Measurements from ENCODE around the gene NETO2. TPM values are rescaled to one million over a fixed set of nuclear protein-coding genes. Genes with fewer than 3 reads are reported as not detected.
"Not testable (repeated sequence)": the region's sequence is repeated elsewhere in the genome, so short reads cannot be mapped to it uniquely, and the experiment has no call there.

The NETO2 gene
- total and polyA plus RNA-seq, 4 donors = 1.2 to 3.4 (median 2.1) TPM

DNA sequence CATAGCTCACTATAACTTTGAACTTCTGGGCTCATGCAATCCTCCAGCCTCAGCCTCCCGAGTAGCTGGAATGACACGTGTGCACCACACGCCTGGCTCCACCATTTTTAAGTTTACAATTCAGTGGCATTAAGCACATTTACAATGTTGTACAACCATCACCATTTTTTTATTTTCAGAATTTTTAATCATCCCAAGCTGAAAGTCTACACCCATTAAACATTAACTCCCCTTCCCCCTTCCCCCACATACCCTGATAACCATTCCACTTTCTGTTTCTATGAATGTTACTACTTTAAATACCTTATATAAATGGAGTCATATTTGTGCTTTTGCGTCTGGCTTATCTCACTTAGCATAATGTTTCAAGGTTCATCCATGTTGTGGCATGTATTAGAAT, 18.0 kb downstream of the NETO2 start:
- ATAC-seq (ENCODE audit: low FRiP score) (no peak), DNase-seq (no peak)
- intact Hi-C loops (cut with DNase I) = no loop called here
- Histone ChIP-seq H3K4me1 (ENCODE audit: control insufficient read depth in 1 of 2, insufficient read depth in 2 of 2, low read length in 2 of 2) (no peaks in the 10 kb centered on the region), H3K9me3 (ENCODE audit: control insufficient read depth, low read length) (peaks cover 1% of the 10 kb centered on the region), H3K36me3 (ENCODE audit: control insufficient read depth in 1 of 2, insufficient read depth in 2 of 2, low read length in 1 of 2) (no peaks in the 10 kb centered on the region), H3K4me3 (ENCODE audit: low read length in 2 of 2) (no peak overlapping the region), H3K27me3 (ENCODE audit: control insufficient read depth in 1 of 2, insufficient read depth in 2 of 2, low read length in 1 of 2) (no peaks in the 10 kb centered on the region), H3K27ac (ENCODE audit: low read depth in 1 of 2, low read length in 2 of 2) (no peak overlapping the region)
- WGBS, 2 donors = 79 to 84% methylated on average over 4 of the region's 4 CpGs

DNA sequence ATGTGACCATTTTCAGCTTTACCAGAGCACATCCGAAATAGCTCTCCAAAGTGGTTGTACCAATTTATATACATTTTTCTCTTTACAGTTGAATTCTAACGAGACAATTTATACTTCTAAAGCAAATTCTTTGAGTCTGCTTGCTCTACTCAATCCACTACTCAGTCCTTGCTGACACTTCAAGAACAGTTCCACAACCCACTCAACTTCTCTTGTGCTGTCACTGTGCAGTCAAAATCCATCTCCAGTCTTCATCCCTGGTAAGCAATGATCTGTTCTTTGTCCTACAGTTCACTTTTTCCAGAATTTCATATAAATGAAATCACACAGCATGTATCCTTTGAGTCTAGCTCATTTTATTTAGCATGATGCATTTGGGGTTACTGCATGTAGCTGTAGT, 30.6 kb downstream of the NETO2 start:
- Histone ChIP-seq H3K9me3 (ENCODE audit: control insufficient read depth, low read length) (no peaks in the 10 kb centered on the region), H3K27me3 (ENCODE audit: control insufficient read depth in 1 of 2, insufficient read depth in 2 of 2, low read length in 1 of 2) (no peaks in the 10 kb centered on the region), H3K36me3 (ENCODE audit: control insufficient read depth in 1 of 2, insufficient read depth in 2 of 2, low read length in 1 of 2) (no peaks in the 10 kb centered on the region), H3K4me1 (ENCODE audit: control insufficient read depth in 1 of 2, insufficient read depth in 2 of 2, low read length in 2 of 2) (no peaks in the 10 kb centered on the region), H3K4me3 (ENCODE audit: low read length in 2 of 2) (no peak overlapping the region), H3K27ac (ENCODE audit: low read depth in 1 of 2, low read length in 2 of 2) (no peak overlapping the region)
- intact Hi-C loops (cut with DNase I) = no loop called here
- no peak for DNase-seq
- 82 to 84% methylated on average over 2 of the region's 2 CpGs for WGBS, 2 donors
- no peak for ATAC-seq (ENCODE audit: low FRiP score)

DNA sequence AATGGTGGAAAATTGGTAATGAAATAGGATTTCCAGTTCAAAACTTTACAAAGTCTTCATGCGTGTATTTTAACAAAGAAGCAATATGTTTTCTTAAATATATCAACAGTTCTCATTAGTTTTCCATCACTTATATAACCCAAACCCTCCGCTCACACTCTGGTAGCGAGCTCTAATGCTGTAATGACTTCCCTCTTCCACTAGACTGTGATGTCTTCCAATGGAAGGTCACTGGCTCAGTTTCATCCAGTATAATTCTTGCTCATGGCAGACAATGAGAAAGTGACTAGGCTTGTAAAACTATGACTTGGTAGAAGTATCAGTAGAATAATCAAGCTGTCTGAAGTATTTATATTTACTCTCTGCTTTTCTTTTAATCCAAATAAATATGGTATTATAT, 32.8 kb downstream of the NETO2 start:
- 89 to 90% methylated on average over 3 of the region's 3 CpGs for WGBS, 2 donors
- Histone ChIP-seq H3K4me3 (ENCODE audit: low read length in 2 of 2) (no peak overlapping the region), H3K27ac (ENCODE audit: low read depth in 1 of 2, low read length in 2 of 2) (no peak overlapping the region), H3K36me3 (ENCODE audit: control insufficient read depth in 1 of 2, insufficient read depth in 2 of 2, low read length in 1 of 2) (no peaks in the 10 kb centered on the region), H3K27me3 (ENCODE audit: control insufficient read depth in 1 of 2, insufficient read depth in 2 of 2, low read length in 1 of 2) (no peaks in the 10 kb centered on the region), H3K9me3 (ENCODE audit: control insufficient read depth, low read length) (no peaks in the 10 kb centered on the region), H3K4me1 (ENCODE audit: control insufficient read depth in 1 of 2, insufficient read depth in 2 of 2, low read length in 2 of 2) (no peaks in the 10 kb centered on the region)
- DNase-seq = no peak
- ATAC-seq (ENCODE audit: low FRiP score) = no peak
- intact Hi-C loops (cut with DNase I) = no loop called here

DNA sequence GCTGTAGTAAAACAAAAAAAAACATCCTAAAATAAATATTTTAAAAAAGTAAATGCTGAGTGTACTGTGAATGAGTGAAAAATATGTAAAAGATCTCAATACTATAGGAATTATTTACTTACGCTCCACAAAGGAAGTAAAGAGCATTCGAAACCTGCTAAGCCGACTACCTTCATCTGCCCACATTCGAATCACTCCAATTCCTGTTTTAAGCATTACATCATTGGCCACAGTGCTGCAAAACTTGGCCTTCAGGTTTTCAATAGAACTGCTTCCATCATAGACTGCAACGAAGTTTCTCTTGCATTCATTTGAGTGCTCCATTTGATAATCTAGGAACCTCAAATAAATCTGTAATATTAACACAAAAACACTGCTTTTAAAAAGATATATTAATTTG, 34.4 kb downstream of the NETO2 start:
- H3K9me3 ChIP-seq (ENCODE audit: control insufficient read depth, low read length) = no peaks in the 10 kb centered on the region
- H3K4me3 ChIP-seq (ENCODE audit: low read length in 2 of 2) = no peak overlapping the region
- WGBS, 2 donors = 83 to 86% methylated on average over 5 of the region's 5 CpGs
- no peak overlapping the region for H3K27ac ChIP-seq (ENCODE audit: low read depth in 1 of 2, low read length in 2 of 2)
- DNase-seq (no peak), ATAC-seq (ENCODE audit: low FRiP score) (no peak)
- no peaks in the 10 kb centered on the region for H3K36me3 ChIP-seq (ENCODE audit: control insufficient read depth in 1 of 2, insufficient read depth in 2 of 2, low read length in 1 of 2)
- intact Hi-C loops (cut with DNase I) = no loop called here
- no peaks in the 10 kb centered on the region for H3K27me3 ChIP-seq (ENCODE audit: control insufficient read depth in 1 of 2, insufficient read depth in 2 of 2, low read length in 1 of 2)
- no peaks in the 10 kb centered on the region for H3K4me1 ChIP-seq (ENCODE audit: control insufficient read depth in 1 of 2, insufficient read depth in 2 of 2, low read length in 2 of 2)

DNA sequence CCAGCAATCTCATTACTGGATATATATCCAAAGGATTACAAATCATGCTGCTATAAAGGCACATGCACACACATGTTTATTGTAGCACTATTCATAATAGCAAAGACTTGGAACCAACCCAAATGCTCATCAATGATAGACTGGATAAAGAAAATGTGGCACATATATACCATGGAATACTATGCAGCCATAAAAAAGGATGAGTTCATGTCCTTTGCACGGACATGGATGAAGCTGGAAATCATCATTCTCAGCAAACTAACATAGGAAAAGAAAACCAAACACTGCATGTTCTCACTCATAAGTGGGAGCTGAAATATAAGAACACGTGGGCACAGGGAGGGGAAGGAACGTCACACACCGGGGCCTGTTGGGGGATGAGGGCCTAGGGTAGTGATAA, 40.8 kb downstream of the NETO2 start:
- H3K27ac ChIP-seq (ENCODE audit: low read depth in 1 of 2, low read length in 2 of 2); H3K27me3 ChIP-seq (ENCODE audit: control insufficient read depth in 1 of 2, insufficient read depth in 2 of 2, low read length in 1 of 2); DNase-seq; H3K4me3 ChIP-seq (ENCODE audit: low read length in 2 of 2); H3K4me1 ChIP-seq (ENCODE audit: control insufficient read depth in 1 of 2, insufficient read depth in 2 of 2, low read length in 2 of 2); H3K9me3 ChIP-seq (ENCODE audit: control insufficient read depth, low read length); intact Hi-C loops (cut with DNase I); ATAC-seq (ENCODE audit: low FRiP score); H3K36me3 ChIP-seq (ENCODE audit: control insufficient read depth in 1 of 2, insufficient read depth in 2 of 2, low read length in 1 of 2): not testable (repeated sequence)
- 93 to 94% methylated on average over 4 of the region's 4 CpGs for WGBS, 2 donors

DNA sequence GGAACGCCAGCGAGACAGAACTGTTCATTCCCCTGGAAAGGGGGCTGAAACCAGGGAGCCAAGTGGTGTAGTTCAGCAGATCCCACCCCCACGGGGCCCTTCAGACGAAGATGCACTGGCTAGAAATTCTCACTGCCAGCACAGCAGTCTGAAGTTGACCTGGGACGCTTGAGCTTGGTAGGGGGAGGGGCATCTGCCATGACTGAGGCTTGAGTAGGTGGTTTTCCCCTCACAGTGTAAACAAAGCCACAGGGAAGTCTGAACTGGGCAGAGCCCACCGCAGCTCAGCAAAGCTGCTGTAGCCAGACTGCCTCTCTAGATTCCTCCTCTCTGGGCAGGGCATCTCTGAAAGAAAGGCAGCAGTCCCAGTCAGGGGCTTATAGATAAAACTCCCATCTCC, 46.6 kb downstream of the NETO2 start:
- 62 to 65% methylated on average over 6 of the region's 6 CpGs for WGBS, 2 donors
- H3K4me3 ChIP-seq (ENCODE audit: low read length in 2 of 2); H3K9me3 ChIP-seq (ENCODE audit: control insufficient read depth, low read length); H3K4me1 ChIP-seq (ENCODE audit: control insufficient read depth in 1 of 2, insufficient read depth in 2 of 2, low read length in 2 of 2); H3K27me3 ChIP-seq (ENCODE audit: control insufficient read depth in 1 of 2, insufficient read depth in 2 of 2, low read length in 1 of 2); H3K27ac ChIP-seq (ENCODE audit: low read depth in 1 of 2, low read length in 2 of 2); DNase-seq; ATAC-seq (ENCODE audit: low FRiP score); H3K36me3 ChIP-seq (ENCODE audit: control insufficient read depth in 1 of 2, insufficient read depth in 2 of 2, low read length in 1 of 2); intact Hi-C loops (cut with DNase I): not testable (repeated sequence)

- no peaks in the 10 kb centered on the region for H3K27me3 ChIP-seq (ENCODE audit: control insufficient read depth in 1 of 2, insufficient read depth in 2 of 2, low read length in 1 of 2)
- H3K9me3 ChIP-seq (ENCODE audit: control insufficient read depth, low read length) = peaks cover 2% of the 10 kb centered on the region
- 40 to 42% methylated on average over 1 of the region's 1 CpG for WGBS, 2 donors
- ATAC-seq (ENCODE audit: low FRiP score) (no peak), DNase-seq (no peak)
- H3K4me3 ChIP-seq (ENCODE audit: low read length in 2 of 2) = no peak overlapping the region
- no peaks in the 10 kb centered on the region for H3K36me3 ChIP-seq (ENCODE audit: control insufficient read depth in 1 of 2, insufficient read depth in 2 of 2, low read length in 1 of 2)
- intact Hi-C loops (cut with DNase I) = no loop called here
- no peak overlapping the region for H3K27ac ChIP-seq (ENCODE audit: low read depth in 1 of 2, low read length in 2 of 2)
- no peaks in the 10 kb centered on the region for H3K4me1 ChIP-seq (ENCODE audit: control insufficient read depth in 1 of 2, insufficient read depth in 2 of 2, low read length in 2 of 2)
These were observed 47.4 kb downstream of the NETO2 start for GRCh38 chr16:47096297-47096696.

- Histone ChIP-seq H3K27ac (ENCODE audit: low read depth in 1 of 2, low read length in 2 of 2) (no peak overlapping the region), H3K4me1 (ENCODE audit: control insufficient read depth in 1 of 2, insufficient read depth in 2 of 2, low read length in 2 of 2) (no peaks in the 10 kb centered on the region), H3K4me3 (ENCODE audit: low read length in 2 of 2) (no peak overlapping the region), H3K36me3 (ENCODE audit: control insufficient read depth in 1 of 2, insufficient read depth in 2 of 2, low read length in 1 of 2) (no peaks in the 10 kb centered on the region), H3K27me3 (ENCODE audit: control insufficient read depth in 1 of 2, insufficient read depth in 2 of 2, low read length in 1 of 2) (no peaks in the 10 kb centered on the region), H3K9me3 (ENCODE audit: control insufficient read depth, low read length) (no peaks in the 10 kb centered on the region)
- ATAC-seq (ENCODE audit: low FRiP score) (no peak), DNase-seq (no peak)
- WGBS, 2 donors = 88 to 91% methylated on average over 6 of the region's 6 CpGs
- intact Hi-C loops (cut with DNase I) = no loop called here
These were observed 59.5 kb downstream of the NETO2 start for GRCh38 chr16:47084198-47084597.

DNA sequence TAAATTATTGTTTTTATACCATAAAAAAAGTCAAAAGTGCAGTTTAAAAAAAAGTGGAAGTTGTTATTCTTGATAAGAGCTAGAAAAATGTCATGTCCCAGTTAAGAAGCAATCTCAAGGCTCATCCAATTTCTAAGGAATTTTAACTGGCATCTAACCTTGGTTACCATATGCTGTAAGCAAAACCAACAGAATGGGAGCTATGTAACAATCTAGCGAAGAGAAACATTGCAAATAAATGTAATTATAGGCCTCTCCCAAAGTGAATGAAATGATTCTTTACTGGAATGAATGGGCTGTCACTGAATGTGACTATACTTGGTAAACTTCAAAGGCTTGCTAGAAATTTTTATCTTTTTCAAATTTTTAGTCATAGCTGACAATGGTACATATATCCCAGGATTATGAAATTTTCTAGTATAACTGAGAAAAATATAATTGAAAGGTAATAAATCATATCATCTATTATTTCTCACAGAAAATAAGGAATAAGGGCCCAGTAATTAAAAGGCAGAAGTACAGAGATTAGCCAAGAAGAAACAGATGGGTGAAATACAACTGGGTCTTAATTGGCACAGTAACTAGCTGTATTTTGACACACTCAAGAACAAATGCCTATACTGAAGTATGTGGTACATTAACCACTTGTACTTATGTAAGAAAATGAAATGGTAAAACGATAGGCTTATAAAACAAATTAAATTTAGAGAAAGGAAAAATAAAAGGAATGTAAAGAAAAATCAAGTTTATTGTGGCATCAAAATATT, 61.5 kb downstream of the NETO2 start:
- Histone ChIP-seq H3K4me1 (ENCODE audit: control insufficient read depth in 1 of 2, insufficient read depth in 2 of 2, low read length in 2 of 2) (no peaks in the 10 kb centered on the region), H3K27me3 (ENCODE audit: control insufficient read depth in 1 of 2, insufficient read depth in 2 of 2, low read length in 1 of 2) (no peaks in the 10 kb centered on the region), H3K9me3 (ENCODE audit: control insufficient read depth, low read length) (no peaks in the 10 kb centered on the region), H3K4me3 (ENCODE audit: low read length in 2 of 2) (no peak overlapping the region), H3K36me3 (ENCODE audit: control insufficient read depth in 1 of 2, insufficient read depth in 2 of 2, low read length in 1 of 2) (no peaks in the 10 kb centered on the region), H3K27ac (ENCODE audit: low read depth in 1 of 2, low read length in 2 of 2) (no peak overlapping the region)
- ATAC-seq (ENCODE audit: low FRiP score) (no peak), DNase-seq (no peak)
- intact Hi-C loops (cut with DNase I) = no loop called here
- WGBS, 2 donors = 86 to 95% methylated on average over 2 of the region's 2 CpGs

Data from aorta (tissue), 5 donors.